Progenitor cell of endocrine pancreas (in vitro differentiated cells): ENCODE measurements around the gene USP6. TPM values are rescaled to one million over a fixed set of nuclear protein-coding genes. Genes with fewer than 3 reads are reported as not detected.
"Not testable (repeated sequence)": the region's sequence is repeated elsewhere in the genome, so short reads cannot be mapped to it uniquely, and the experiment has no call there.

Source experiments
- DNase-seq: peaks from one replicate; pipeline ENCODE4 v3.0.0; 2021; ENCODE audit warnings: low spot score; ENCODE audit not compliant: unreplicated experiment
- H3K27ac Mint-ChIP-seq: 2 replicates; pipeline ENCODE4 v1.8.0; 2021; ENCODE audit warnings: mild to moderate bottlenecking, moderate library complexity, mixed read lengths
- H3K27me3 Mint-ChIP-seq: 2 replicates; pipeline ENCODE4 v1.8.0; 2021; ENCODE audit warnings: mixed read lengths
- H3K36me3 Mint-ChIP-seq: 2 replicates; pipeline ENCODE4 v1.8.0; 2022; ENCODE audit warnings: mixed read lengths; ENCODE audit not compliant: insufficient read depth
- H3K4me1 Mint-ChIP-seq: 2 replicates; pipeline ENCODE4 v1.8.0; 2021; ENCODE audit warnings: low read depth, mixed read lengths
- H3K4me3 Mint-ChIP-seq: 2 replicates; pipeline ENCODE4 v1.8.0; 2021; ENCODE audit warnings: low read depth, mild to moderate bottlenecking, moderate library complexity, mixed read lengths
- H3K9me3 Mint-ChIP-seq: 2 replicates; pipeline ENCODE4 v1.8.0; 2021; ENCODE audit warnings: low read depth, mixed read lengths
- total RNA-seq: library from RNA; stranded (reverse); gene quantifications from 2 replicates; pipeline ENCODE4 v1.2.1, GENCODE V29; 2021
- TF ChIP-seq, protein P1 (sequence below): fragments of 200-600 bp; sonication (generic); IDR thresholded peaks from one replicate; pipeline ENCODE4 v1.5.0; 2021; ENCODE audit warnings: antibody characterized with exemption, mild to moderate bottlenecking; ENCODE audit not compliant: unreplicated experiment

Gene USP6
- total RNA-seq, 1 donor from 2014 or later, result 0.84 TPM

DNA sequence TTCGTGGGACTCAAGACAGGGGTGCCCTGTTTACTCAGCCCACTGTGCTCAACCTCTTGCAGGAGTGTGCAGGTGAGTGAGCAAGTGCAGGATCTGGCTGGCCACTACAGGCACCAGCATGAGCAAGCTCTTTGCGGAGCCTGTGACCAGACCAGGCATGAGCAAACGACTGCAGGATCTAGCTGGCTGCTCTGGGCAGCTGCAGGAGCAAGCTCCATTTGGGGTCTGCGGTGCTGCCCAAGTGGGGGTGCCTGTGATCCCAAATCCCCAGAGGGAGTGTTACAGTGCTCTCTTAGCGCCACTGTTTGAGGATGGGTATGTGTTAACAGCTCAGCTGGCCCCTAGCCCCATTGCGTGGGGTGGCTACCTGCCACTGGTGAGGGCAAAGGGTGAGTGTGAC lies 2.4 kb downstream of the USP6 start:
- DNase-seq, result no peak
- H3K9me3 Mint-ChIP-seq, result peaks cover 7% of the 10 kb centered on the region
- no peak overlapping the region for H3K4me3 Mint-ChIP-seq
- TF ChIP-seq, protein P1, sequence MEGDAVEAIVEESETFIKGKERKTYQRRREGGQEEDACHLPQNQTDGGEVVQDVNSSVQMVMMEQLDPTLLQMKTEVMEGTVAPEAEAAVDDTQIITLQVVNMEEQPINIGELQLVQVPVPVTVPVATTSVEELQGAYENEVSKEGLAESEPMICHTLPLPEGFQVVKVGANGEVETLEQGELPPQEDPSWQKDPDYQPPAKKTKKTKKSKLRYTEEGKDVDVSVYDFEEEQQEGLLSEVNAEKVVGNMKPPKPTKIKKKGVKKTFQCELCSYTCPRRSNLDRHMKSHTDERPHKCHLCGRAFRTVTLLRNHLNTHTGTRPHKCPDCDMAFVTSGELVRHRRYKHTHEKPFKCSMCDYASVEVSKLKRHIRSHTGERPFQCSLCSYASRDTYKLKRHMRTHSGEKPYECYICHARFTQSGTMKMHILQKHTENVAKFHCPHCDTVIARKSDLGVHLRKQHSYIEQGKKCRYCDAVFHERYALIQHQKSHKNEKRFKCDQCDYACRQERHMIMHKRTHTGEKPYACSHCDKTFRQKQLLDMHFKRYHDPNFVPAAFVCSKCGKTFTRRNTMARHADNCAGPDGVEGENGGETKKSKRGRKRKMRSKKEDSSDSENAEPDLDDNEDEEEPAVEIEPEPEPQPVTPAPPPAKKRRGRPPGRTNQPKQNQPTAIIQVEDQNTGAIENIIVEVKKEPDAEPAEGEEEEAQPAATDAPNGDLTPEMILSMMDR, result no peak
- H3K36me3 Mint-ChIP-seq, result peaks cover 1% of the 10 kb centered on the region
- H3K27me3 Mint-ChIP-seq, result peaks cover 4% of the 10 kb centered on the region
- H3K4me1 Mint-ChIP-seq, result peaks cover 6% of the 10 kb centered on the region
- no peak overlapping the region for H3K27ac Mint-ChIP-seq

DNA sequence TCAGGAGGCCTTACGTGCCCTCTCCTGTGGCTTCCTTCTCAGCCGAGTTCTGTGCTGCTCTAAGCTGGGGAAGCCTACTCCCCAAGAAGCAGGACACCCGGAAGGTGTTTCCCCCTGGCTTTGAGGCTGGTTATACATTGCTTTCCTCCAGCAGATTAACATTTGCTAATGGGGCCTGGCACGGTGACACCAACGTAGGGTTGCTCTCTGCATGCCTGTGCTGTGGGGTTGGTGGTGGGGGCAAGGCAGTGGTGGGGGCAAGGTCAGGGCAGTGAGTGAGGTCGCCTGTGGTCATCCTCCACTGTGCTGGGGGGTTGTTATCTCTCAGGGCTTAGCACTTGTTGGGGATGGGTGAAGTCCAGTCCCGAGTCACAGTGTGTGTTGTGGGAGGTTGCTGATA lies 4.2 kb downstream of the USP6 start:
- H3K9me3 Mint-ChIP-seq, result peaks cover 7% of the 10 kb centered on the region
- no peak for DNase-seq
- H3K4me1 Mint-ChIP-seq, result peaks cover 6% of the 10 kb centered on the region
- TF ChIP-seq, protein P1, result no peak
- no peak overlapping the region for H3K27ac Mint-ChIP-seq
- peaks cover 1% of the 10 kb centered on the region for H3K36me3 Mint-ChIP-seq
- H3K27me3 Mint-ChIP-seq, result peaks cover 7% of the 10 kb centered on the region
- no peak overlapping the region for H3K4me3 Mint-ChIP-seq

DNA sequence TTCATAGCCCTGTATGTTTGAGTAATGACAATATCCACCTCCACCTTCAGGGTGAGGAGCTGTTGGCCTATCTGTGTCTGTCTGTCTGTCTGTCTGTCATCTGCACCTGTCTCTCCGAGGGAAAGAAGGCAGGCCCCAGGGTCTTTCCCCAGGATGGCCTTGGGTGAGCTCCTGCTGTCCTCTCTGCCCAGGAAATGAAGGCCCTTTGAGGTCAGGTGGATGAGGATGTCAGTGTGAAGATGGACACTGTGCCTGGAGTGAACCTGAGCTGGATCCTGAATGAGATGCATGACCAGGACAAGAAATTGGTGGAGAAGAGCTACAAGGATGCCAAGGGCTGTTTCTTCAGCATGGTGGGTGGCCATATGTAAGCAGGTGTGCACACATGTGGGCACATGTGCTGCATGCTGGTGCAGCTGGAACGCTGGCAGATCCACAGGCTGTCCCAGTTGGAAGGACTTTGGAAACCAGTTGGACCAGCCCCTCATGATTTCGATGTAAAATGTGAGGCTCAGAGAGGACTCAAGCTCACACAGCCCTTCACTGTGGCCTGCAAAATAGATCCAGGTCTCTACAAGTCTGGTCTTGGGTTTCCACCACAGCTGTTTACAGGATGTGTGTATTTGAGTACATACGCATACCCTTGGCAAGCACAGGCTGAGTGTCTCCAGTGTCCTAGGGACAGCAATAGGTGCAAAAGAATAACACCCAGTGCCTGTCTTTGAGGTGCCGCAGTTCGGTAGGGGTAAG lies 4.8 kb downstream of the USP6 start:
- not testable (repeated sequence) for H3K27ac Mint-ChIP-seq, H3K36me3 Mint-ChIP-seq, H3K27me3 Mint-ChIP-seq, DNase-seq, H3K4me1 Mint-ChIP-seq, H3K9me3 Mint-ChIP-seq
- H3K4me3 Mint-ChIP-seq, result peak overlapping the region; percentile 23

DNA sequence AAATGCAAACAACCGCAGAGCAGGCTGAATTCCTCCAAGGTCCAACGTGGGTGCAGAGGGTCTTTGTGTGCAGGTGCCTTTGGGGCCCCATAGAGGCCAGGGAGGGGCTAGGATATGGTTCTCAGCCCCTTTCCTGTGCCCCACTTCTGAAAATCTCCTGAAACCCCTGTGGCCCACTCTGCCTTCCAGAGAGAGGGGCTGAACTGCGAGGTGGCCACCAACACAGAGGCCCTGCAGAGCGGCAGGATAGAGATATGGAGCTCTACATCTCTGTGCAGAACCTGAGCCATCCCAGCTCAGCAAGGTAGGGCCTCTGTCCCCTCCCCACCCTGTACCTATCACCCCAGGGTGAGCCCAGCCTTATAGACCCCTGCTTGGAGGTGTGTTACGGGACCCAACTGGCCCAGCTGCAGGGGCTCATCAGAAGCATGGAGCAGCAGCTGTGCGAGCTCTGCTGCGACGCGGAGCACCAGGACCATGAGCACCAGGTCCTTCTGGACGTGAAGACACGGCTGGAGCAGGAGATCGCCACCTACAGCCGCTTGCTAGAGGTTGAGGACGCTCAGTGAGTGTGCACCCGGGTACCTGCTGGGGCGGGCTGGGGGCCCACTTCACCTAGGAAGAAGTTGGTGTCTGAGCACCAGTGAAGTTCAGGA lies 5.5 kb downstream of the USP6 start:
- peak overlapping the region; percentile 38 for H3K27ac Mint-ChIP-seq
- H3K4me1 Mint-ChIP-seq, result peaks cover 6% of the 10 kb centered on the region
- H3K9me3 Mint-ChIP-seq, result peaks cover 7% of the 10 kb centered on the region
- no peak for DNase-seq
- TF ChIP-seq, protein P1, result no peak
- peaks cover 1% of the 10 kb centered on the region for H3K36me3 Mint-ChIP-seq
- H3K4me3 Mint-ChIP-seq, result peak overlapping the region; percentile 82
- H3K27me3 Mint-ChIP-seq, result peaks cover 12% of the 10 kb centered on the region

DNA sequence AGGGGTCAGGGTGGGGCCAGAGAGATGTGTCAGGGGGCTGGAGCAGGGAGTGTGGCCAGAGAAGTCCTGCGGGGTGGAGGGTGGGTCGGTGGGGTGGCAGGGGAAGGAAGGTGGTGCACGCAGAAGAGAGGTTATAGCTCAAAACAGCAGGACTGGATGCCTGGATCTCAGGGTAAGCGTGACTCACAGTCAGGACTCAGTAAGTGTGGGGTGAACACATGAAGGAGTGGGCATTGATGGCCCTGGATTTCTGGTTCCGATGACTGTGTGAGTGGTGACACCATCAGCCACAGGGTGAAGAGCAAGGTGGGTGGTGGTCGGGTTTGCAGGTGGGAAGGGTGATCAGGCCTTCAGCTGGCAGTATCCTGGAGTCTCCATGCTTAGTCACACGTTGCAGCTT lies 6.2 kb downstream of the USP6 start:
- peaks cover 11% of the 10 kb centered on the region for H3K27me3 Mint-ChIP-seq
- not testable (repeated sequence) for H3K9me3 Mint-ChIP-seq
- peak; percentile 0 for DNase-seq

DNA sequence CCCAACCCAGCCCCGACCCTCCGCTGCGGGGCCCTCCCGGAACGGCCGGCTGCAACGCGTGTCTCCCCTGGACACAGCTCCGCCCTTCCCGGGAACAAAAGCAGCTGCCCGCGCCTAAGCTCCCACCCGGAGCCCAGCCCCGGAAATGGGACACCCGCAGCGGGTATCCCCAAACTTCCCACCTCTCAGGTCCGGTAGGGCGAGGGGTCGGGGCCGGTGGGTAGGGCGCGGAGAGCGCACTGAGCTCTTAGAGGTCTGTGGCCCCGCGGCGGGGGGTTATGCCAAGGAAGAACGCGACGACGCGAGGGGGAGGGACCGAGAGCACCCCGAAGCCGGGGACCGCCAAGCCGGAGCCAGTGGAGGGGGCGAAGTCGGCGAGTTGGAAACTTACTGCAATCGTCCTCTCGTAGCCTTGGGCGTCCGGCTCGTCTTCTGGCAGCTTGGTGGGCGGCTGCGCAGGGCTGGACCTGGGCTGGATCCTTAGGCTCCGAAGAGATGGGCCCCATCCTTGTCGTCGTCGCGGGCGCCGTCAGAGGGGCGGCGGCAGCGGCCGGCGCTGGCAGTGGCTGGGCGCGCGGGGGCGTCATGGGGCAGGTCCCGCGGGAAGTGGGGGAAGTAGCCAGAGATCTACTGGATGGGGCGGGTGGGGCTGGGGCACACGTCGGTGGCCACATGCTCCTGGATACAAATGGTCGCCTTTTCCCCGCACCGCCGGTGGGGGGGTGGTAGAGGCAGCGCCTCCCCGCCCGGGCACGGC lies 6.9 kb downstream of the USP6 start:
- Mint-ChIP-seq H3K4me1 (peaks cover 6% of the 10 kb centered on the region), H3K9me3 (peaks cover 5% of the 10 kb centered on the region), H3K27ac (no peak overlapping the region), H3K36me3 (peaks cover 1% of the 10 kb centered on the region), H3K27me3 (peaks cover 18% of the 10 kb centered on the region), H3K4me3 (peak overlapping the region; percentile 82)
- DNase-seq, result peak; percentile 20
- TF ChIP-seq, protein P1, result peak; percentile 16

More for the DNA sequence above, 6.2 kb downstream of the USP6 start:
- Mint-ChIP-seq H3K4me3 (peak overlapping the region; percentile 82), H3K27ac (peak overlapping the region; percentile 38)
- H3K36me3 Mint-ChIP-seq, H3K4me1 Mint-ChIP-seq: not testable (repeated sequence)
